Measurements from ENCODE around the gene IL37. TPM values are rescaled to one million over a fixed set of nuclear protein-coding genes. Genes with fewer than 3 reads are reported as not detected.

Gene IL37
- total RNA-seq, 1 donor from 2014 or later = not detected

GRCh38 chr2:112910219-112910618 is 746 bp upstream of the IL37 start:
- H3K27ac ChIP-seq (ENCODE audit: low read depth, low read length) = no peak overlapping the region
- no peaks in the 10 kb centered on the region for H3K9me3 Mint-ChIP-seq (ENCODE audit: unreplicated experiment)
- no peak for DNase-seq (ENCODE audit: low read depth)
- peaks cover 40% of the 10 kb centered on the region for H3K27me3 Mint-ChIP-seq (ENCODE audit: low read depth, unreplicated experiment)
- no peaks in the 10 kb centered on the region for H3K36me3 Mint-ChIP-seq (ENCODE audit: low read depth, unreplicated experiment)
- no peak overlapping the region for H3K4me3 ChIP-seq (ENCODE audit: insufficient read depth, low read depth, low read length)
- H4K20me1 ChIP-seq (ENCODE audit: insufficient read depth, low read length) = no peaks in the 10 kb centered on the region
- H3K9me3 ChIP-seq (ENCODE audit: insufficient read depth, low read depth, low read length) = no peaks in the 10 kb centered on the region
- H3K4me2 ChIP-seq (ENCODE audit: low read length) = no peak overlapping the region
- no peaks in the 10 kb centered on the region for H3K4me1 ChIP-seq (ENCODE audit: insufficient read depth, low read length)
- H2AFZ ChIP-seq (ENCODE audit: low read depth, low read length) = no peak overlapping the region
- peaks cover 3% of the 10 kb centered on the region for H3K27me3 ChIP-seq (ENCODE audit: insufficient read depth, low read length)
- TF ChIP-seq EZH2 (IDR thresholded peaks at IDR 0.05; ENCODE audit: insufficient read depth, low read length) (no peak), CTCF (IDR thresholded peaks at IDR 0.05; ENCODE audit: insufficient read depth, low read depth, low read length) (no peak)
- FAIRE-seq = no peak
- H3K79me2 ChIP-seq (ENCODE audit: insufficient read depth, low read length) = no peaks in the 10 kb centered on the region
- no peak overlapping the region for H3K9ac ChIP-seq (ENCODE audit: low read length)
- no peaks in the 10 kb centered on the region for H3K36me3 ChIP-seq (ENCODE audit: insufficient read depth, low read length)
- H3K4me3 Mint-ChIP-seq (ENCODE audit: unreplicated experiment) = no peak overlapping the region
- H3K4me1 Mint-ChIP-seq (ENCODE audit: low read depth, unreplicated experiment) = no peaks in the 10 kb centered on the region
- no peak overlapping the region for H3K27ac Mint-ChIP-seq (ENCODE audit: unreplicated experiment)

GRCh38 chr2:112912403-112912802 is 1.4 kb downstream of the IL37 start:
- H4K20me1 ChIP-seq (ENCODE audit: insufficient read depth, low read length) = no peaks in the 10 kb centered on the region
- Mint-ChIP-seq H3K9me3 (ENCODE audit: unreplicated experiment) (no peaks in the 10 kb centered on the region), H3K4me3 (ENCODE audit: unreplicated experiment) (no peak overlapping the region), H3K36me3 (ENCODE audit: low read depth, unreplicated experiment) (no peaks in the 10 kb centered on the region), H3K4me1 (ENCODE audit: low read depth, unreplicated experiment) (no peaks in the 10 kb centered on the region), H3K27ac (ENCODE audit: unreplicated experiment) (no peak overlapping the region), H3K27me3 (ENCODE audit: low read depth, unreplicated experiment) (peaks cover 46% of the 10 kb centered on the region)
- FAIRE-seq (no peak), DNase-seq (ENCODE audit: low read depth) (no peak)
- H3K4me1 ChIP-seq (ENCODE audit: insufficient read depth, low read length) = no peaks in the 10 kb centered on the region
- H3K4me2 ChIP-seq (ENCODE audit: low read length) = no peak overlapping the region
- no peaks in the 10 kb centered on the region for H3K79me2 ChIP-seq (ENCODE audit: insufficient read depth, low read length)
- H2AFZ ChIP-seq (ENCODE audit: low read depth, low read length) = no peak overlapping the region
- H3K4me3 ChIP-seq (ENCODE audit: insufficient read depth, low read depth, low read length) = no peak overlapping the region
- H3K9me3 ChIP-seq (ENCODE audit: insufficient read depth, low read depth, low read length) = no peaks in the 10 kb centered on the region
- no peaks in the 10 kb centered on the region for H3K36me3 ChIP-seq (ENCODE audit: insufficient read depth, low read length)
- H3K27me3 ChIP-seq (ENCODE audit: insufficient read depth, low read length) = peaks cover 3% of the 10 kb centered on the region
- no peak for TF ChIP-seq EZH2 (IDR thresholded peaks at IDR 0.05; ENCODE audit: insufficient read depth, low read length)
- no peak for TF ChIP-seq CTCF (IDR thresholded peaks at IDR 0.05; ENCODE audit: insufficient read depth, low read depth, low read length)
- no peak overlapping the region for H3K27ac ChIP-seq (ENCODE audit: low read depth, low read length)
- H3K9ac ChIP-seq (ENCODE audit: low read length) = no peak overlapping the region

GRCh38 chr2:112915300-112916144 is 4.6 kb downstream of the IL37 start:
- Histone ChIP-seq H3K79me2 (ENCODE audit: insufficient read depth, low read length) (no peaks in the 10 kb centered on the region), H3K4me1 (ENCODE audit: insufficient read depth, low read length) (no peaks in the 10 kb centered on the region), H3K4me3 (ENCODE audit: insufficient read depth, low read depth, low read length) (no peak overlapping the region), H3K27ac (ENCODE audit: low read depth, low read length) (no peak overlapping the region), H3K4me2 (ENCODE audit: low read length) (no peak overlapping the region), H3K27me3 (ENCODE audit: insufficient read depth, low read length) (peaks cover 5% of the 10 kb centered on the region), H3K36me3 (ENCODE audit: insufficient read depth, low read length) (no peaks in the 10 kb centered on the region), H3K9me3 (ENCODE audit: insufficient read depth, low read depth, low read length) (no peaks in the 10 kb centered on the region), H3K9ac (ENCODE audit: low read length) (no peak overlapping the region), H4K20me1 (ENCODE audit: insufficient read depth, low read length) (no peaks in the 10 kb centered on the region), H2AFZ (ENCODE audit: low read depth, low read length) (no peak overlapping the region)
- Mint-ChIP-seq H3K27ac (ENCODE audit: unreplicated experiment) (no peak overlapping the region), H3K36me3 (ENCODE audit: low read depth, unreplicated experiment) (no peaks in the 10 kb centered on the region), H3K27me3 (ENCODE audit: low read depth, unreplicated experiment) (peaks cover 56% of the 10 kb centered on the region), H3K4me3 (ENCODE audit: unreplicated experiment) (no peak overlapping the region), H3K4me1 (ENCODE audit: low read depth, unreplicated experiment) (no peaks in the 10 kb centered on the region), H3K9me3 (ENCODE audit: unreplicated experiment) (peaks cover 6% of the 10 kb centered on the region)
- no peak for FAIRE-seq
- no peak for TF ChIP-seq EZH2 (IDR thresholded peaks at IDR 0.05; ENCODE audit: insufficient read depth, low read length)
- no peak for TF ChIP-seq CTCF (IDR thresholded peaks at IDR 0.05; ENCODE audit: insufficient read depth, low read depth, low read length)
- no peak for DNase-seq (ENCODE audit: low read depth)
